ENCODE data around the gene C19orf33.

Gene C19orf33

DNA sequence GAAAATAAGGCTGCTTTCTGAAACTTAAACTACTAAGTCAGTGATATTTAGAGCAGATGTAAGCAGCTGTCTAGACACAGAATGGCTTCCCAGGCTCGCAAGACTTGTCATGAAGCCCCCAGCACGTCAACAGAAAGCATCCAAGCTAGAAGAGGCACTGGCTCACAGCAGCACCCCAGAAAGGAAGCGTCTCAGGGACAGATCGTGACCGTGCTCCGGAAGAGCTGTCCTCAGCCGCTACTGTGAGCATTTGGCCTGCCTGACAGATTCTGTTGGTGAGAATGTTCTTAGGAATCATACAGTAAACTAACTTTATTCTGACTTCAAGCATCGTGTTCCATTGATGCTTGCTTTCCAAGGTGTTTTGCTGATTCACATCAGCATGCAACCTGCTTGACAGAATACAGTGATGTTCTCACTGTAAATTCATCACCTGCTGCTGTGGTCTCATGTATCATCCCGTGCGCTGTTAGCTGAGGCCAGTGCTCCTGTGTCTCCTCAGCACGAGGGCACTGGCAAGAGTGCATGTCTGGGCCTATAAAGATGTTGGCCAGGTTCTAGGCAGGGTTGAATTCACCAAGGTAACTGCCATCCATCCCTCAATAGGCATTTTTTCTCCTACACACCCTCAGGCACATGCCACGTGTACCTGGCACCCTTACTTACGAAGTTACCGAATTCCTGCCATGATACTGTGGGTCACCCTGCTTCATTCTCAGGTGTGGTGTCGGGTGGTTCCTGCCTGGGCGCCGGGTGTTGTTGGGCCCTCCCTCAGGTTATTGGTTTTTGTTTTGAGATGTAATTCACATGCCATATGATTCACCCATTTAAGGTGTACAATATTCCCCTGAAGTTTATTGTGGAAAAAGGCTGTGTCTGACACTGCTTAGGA, 23.8 kb upstream of the C19orf33 start:
- no peak for DNase-seq

DNA sequence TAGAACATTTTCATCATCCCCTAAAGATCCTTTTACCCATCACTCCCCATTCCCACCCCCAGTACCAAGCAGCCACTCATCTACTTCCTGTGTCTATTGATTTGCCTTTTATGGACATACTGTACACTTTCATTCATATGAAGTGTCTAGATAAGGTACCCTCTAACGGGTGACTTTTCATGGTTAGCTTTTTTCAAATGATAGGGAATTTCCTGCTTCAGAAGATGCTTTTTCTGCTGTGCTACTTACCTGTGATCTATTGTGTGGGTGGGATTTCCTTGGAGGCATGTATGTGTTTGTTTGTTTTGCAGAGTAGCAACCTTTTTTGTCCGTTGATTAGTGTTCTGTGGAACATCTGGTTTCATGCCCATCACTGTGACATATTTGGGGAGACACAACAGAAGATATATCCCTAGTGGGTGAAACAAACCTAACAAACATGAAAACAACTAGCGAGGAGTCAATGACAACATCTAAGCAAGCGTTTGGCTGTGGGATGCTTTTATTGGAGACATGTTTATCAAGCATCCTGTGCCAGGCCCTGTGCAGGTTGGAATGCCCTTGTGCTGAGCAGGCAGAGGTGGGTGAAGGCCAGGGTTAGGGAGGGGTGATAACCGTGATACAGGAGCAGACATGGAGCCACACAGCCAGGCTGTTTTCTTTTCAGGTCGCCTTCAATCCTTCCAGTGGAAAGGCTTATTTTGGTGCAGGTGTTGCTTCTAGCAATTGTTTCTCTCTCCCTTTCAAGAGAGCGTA, 22.1 kb upstream of the C19orf33 start:
- DNase-seq = no peak

DNA sequence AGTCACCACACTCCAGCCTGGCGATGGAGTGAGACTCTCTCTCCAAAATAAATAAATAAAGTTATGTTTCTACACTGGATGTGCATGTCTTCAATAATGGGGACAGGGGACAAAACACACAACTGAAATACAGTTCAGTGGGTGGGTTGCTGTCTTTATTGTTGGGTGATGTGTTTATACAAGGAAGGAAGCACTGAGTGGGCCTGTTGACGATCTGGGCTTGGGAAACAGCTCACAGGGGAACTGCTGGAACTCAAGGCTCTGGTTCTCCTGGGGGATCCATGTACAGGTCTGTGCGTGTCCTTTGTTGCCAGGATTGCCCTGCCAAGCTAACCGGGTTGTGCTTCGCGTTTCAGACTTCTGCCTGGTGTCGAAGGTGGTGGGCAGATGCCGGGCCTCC, 20.8 kb upstream of the C19orf33 start:
- no peak for DNase-seq

DNA sequence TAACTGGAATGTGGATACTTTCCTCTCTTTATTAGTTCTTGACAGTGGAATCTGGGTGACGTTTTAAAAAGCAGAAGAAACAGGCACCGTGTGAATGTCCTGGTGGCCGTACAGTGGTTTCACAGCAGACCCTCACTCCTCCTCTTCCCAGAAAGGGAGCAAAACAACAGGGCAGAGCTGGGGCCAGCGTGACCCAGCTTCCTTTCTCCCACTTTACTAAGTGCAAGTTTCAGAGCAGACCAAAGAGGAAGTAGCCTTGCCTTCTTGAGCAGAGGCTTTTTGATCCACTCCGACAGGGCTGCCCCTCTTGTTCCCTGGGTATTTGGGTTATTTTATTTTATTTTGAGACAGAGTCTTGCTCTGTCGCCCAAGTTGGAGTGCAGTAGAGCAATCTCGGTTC, 19.6 kb upstream of the C19orf33 start:
- DNase-seq = no peak

DNA sequence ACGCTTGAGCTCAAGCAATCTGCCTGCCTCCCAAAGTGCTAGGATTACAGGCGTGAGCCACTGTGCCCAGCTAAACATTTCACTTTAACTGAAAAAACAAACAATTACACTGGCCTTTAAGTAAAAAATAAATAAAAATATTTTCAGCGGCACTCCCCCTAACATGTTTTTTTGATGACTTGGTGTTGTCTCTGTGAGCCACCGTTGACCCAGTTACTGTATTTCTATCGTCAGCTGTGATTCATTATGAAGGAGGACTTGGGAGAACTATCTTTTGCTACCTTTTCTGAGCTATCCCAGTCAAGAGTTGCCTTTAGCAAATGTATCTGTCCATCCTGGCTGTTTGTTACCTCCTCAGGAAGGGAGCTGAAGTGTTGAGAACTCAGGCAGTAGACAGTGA, 18.5 kb upstream of the C19orf33 start:
- DNase-seq = no peak

DNA sequence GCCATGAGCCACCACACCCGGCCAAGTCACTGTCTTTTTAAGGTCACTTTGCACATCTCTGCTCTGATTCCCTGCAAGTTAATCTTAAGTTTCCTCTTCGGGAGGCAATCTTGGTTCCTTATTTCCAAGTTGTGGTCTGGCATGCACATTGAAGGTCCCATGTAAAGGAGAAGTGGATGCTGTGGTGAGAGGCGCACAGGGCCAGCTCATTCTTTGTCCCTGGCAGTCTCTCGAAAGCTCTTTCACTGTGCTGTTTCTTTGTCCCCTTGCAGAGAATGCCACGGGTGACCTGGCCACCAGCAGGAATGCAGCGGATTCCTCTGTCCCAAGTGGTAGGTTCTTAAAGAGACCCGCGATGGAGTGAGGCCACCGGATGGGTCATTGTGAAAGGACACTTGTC, 16.4 kb upstream of the C19orf33 start:
- DNase-seq = no peak

DNA sequence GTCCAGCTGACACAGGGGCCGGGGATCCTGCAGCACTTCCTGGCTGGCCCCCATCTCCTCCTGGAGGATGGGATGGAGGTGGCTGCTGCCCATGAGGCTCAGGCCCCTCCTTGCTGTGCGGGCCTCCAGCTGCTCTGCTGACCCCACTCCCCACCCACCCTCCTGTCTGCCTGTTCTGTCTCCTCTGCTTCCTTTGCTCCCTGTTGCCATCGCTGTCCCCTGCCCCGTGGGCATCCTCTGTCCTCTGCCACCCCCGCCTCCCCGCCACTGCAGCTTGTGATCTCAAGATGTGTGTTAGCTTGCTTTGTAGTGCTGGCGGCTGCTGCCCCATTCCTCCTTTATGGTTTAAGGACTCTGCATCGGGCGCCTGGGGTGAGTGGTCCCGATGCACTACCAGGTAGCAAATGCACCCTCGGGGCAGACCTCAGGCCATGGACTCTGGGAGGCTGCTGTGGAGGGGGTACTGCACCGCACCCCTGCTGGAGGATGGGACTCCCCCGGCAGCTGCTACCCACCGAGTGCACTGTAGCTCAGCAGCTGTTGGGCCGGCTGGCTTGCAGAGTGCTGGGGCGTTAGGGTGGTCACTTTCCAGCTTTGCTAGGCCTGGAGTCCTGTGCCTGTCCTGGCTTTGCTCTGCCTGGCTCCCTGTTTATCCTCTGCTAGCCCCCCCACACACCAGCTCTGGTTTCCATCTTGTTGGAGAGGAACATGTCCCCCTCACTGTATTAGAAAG, 15.8 kb upstream of the C19orf33 start:
- no peak for DNase-seq

DNA sequence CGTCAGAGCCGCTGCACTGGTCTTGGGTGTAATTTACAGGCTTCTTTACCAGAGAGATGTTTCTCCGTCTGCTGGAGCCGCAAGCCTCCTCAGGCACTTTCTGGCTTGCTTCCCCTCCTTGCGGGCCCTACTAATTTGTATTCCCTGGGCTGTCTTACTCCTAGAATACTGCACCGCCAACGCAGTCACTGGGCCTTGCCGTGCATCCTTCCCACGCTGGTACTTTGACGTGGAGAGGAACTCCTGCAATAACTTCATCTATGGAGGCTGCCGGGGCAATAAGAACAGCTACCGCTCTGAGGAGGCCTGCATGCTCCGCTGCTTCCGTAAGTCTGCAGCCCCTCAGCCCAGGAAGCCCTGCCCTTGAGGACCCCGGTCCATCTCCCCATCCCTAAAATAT, 14.1 kb upstream of the C19orf33 start:
- DNase-seq = no peak

DNA sequence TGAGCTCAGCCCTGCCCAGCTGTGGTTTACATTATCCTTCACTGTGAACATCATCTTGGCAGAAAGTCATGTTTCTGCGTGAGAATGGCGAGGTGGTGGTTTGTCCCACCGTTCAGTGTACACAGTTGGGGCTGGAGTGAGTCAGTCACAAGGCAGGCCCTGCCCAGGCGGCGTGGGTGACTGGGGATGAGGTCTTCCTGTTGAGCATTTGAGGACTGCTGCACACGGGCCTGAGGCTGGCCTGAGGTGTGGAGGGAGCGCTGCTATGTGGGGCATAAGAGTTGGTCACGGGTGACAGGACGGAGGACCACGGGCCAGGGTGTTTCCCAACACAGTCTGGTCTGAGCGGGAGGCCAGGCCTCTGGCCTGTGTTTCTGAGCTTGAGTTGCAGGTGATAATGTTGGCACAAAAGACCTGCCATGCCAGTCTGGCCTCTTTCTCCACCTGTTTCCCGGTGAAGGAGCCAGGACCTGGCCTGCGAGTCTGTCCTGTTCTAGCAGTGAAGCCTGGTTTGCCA, 13.4 kb upstream of the C19orf33 start:
- no peak for DNase-seq

DNA sequence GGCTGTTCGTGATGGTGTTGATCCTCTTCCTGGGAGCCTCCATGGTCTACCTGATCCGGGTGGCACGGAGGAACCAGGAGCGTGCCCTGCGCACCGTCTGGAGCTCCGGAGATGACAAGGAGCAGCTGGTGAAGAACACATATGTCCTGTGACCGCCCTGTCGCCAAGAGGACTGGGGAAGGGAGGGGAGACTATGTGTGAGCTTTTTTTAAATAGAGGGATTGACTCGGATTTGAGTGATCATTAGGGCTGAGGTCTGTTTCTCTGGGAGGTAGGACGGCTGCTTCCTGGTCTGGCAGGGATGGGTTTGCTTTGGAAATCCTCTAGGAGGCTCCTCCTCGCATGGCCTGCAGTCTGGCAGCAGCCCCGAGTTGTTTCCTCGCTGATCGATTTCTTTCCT, 12.2 kb upstream of the C19orf33 start:
- no peak for DNase-seq

DNA sequence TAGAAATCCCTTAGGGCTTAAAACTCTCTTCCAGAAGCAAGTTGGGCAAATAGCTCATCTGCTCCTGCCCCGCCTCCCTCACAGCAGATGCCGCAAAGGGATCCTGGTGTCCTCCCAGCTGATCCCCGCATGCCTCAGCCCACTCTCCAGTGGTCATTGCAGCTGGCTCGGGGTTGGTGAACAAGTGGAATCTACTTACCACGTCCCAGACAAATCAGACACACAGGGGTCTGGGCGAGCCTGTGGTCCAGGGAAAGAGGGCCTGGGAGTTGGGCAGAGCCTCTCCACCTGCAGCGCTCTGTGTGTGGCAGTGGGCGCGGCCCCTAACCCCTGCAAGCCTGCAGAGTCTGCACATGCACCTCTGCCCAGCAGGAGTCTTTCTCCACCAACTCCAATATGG, 10.8 kb upstream of the C19orf33 start:
- no peak for DNase-seq

DNA sequence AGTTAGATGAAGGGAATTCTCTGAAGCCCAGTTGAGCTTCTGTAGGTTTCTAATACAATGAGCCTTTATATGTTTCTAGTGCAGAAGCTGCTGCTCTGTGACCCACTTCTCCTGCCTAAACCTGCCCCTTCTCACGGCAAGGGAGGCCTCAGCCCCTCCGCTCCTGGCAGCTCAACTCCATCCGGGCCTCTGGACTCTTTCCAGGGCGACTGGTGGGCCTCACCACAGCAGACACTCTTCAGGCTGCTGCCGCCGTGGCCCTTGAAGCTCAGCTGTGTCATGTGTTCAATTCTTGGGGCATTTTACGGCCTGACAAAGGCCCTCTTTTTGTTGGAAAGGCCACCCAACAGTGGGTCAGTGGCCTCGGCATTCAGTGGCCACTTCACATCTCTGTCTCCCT, 10.0 kb upstream of the C19orf33 start:
- no peak for DNase-seq

DNA sequence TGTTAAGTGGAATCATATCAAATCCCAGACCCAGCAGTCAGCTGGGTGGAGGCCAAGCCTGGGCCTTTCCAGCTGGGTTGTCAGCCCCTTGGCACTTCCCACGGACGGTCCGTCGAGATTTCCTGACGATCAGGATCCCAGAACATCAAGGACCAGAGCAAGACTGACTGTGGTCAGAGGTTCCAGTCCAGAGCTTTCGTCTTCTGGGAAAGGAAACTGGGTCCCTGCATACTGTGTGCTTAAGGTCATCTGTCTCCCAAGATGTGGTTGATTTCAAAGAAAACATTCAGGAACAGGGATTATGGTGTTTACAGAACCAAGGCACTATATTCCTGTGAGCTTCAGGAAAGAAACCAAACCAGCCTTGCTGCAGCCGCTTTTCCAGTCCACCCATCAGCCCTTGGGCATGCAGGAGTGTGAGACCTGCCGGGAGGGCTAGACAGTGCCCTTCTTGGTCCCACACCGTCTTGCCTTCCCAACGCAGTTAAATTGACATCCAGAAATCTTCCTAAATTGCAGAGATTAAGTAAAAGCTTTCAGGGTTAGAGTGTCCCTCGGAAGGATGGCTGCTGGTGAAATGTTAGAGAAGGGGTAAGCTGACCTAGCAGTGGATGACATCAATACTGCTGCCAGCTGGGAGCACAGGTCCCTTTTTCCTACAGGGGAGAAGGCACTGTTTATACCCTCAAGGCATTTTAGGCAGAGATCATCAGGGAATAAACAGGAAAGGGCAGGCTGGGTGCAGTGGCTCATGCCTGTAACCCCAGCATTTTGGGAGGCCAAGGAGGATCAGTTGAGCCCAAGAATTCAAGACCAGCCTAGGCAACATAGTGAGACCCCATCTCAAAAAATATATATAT, 5.0 kb upstream of the C19orf33 start:
- DNase-seq = no peak

DNA sequence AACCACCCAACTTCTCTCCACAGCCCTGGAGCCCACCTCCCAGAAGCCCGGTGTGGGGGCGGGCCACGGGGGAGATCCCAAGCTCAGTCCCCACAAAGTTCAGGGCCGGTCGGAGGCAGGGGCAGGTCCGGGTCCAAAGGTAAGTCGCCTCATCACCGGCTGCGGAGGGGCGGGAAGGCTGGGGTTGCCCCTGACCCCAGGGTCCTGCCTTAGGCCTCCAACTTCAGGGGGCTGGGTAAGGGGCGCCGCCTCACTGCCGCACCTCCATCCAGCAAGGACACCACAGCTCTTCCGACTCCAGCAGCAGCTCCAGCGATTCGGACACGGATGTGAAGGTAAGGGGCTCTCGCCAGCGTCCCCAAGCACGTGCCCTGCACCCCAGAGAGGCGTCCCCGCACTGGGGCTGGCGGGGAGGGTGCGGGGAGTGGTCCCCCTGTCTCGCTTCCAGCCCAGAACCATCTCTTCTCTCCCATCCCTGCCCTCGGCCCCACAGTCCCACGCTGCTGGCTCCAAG, 358 bp downstream of the C19orf33 start:
- DNase-seq = no peak

DNA sequence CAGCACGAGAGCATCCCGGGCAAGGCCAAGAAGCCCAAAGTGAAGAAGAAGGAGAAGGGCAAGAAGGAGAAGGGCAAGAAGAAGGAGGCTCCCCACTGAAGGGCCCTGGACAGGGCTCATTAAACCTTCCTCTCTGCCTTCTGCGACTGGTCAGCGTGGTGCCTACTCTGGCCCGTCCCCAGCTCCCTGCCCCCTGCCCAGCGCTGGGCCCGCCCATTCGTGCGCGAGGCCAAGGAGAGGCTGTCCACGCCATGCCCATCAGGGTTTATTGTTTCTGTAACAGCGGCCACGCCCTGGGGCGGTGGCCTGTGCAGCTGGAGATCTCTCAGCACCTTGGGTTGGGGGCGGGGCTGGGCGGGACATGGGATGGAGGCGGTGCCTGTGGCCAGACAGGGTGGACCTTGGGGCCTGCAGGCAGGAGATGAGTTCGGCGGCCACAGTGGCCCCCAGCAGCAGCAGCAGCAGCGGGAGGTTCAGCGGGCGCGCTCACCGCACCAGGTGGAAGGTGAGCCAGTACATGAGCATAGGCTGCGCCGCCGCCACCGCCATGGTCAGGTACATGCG, 897 bp downstream of the C19orf33 start:
- no peak for DNase-seq

DNA sequence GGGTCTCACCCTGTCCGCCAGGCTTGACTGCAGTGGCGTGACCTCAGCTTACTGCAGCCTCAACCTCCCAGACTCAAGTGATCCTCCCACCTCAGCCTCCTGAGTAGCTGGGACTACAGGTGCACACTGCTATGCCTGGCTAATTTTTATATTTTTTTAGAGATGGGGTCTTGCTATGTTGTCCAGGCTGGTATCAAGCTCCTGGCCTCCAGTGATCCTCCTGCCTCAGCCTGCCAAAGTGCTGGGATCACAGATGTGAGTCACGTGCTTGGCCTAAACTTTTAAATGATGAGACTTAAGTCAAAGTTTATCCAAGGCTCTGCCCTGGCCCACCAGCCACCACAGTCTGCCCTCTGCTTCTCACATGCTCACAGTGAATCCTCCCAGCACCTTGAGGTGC, 2.2 kb downstream of the C19orf33 start:
- DNase-seq = no peak

DNA sequence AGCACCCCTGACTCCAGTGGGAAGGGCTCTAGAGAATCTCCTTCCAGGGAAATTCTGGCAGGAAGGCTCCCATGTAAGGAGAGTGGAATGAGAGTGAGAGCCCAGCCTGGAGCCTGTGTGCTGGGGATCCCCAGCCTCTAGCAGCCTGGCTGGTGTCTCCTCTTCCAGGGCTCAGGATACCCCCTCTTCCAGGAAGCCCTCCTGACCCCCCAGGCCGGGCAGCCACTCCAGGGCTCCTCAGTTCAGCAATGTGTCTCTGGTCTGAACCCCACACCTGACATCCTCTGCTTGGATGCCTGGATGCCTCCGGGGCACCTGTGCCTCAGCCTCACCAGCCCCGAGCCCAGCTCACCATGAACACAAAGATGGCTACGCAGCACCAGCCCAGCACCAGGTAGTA, 3.0 kb downstream of the C19orf33 start:
- no peak for DNase-seq

DNA sequence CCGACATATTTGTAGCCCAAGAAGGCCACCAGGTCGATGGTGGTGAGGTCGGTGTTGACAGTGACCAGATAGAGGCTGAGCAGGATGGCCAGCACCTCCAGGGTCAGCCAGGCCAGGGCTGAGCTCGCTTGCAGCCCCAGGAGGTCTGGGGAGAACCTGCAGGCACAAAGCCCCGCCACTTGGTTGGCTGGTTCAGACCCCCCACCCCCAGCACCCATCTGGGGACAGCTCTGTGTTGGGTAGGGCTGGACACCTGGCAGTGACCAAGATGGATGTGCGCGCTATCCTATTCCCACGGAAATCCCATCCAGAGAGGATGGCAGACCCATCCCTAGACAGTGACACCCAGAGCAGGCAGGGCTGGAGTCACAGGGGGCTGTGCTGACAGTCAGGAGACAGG, 3.5 kb downstream of the C19orf33 start:
- DNase-seq = no peak

DNA sequence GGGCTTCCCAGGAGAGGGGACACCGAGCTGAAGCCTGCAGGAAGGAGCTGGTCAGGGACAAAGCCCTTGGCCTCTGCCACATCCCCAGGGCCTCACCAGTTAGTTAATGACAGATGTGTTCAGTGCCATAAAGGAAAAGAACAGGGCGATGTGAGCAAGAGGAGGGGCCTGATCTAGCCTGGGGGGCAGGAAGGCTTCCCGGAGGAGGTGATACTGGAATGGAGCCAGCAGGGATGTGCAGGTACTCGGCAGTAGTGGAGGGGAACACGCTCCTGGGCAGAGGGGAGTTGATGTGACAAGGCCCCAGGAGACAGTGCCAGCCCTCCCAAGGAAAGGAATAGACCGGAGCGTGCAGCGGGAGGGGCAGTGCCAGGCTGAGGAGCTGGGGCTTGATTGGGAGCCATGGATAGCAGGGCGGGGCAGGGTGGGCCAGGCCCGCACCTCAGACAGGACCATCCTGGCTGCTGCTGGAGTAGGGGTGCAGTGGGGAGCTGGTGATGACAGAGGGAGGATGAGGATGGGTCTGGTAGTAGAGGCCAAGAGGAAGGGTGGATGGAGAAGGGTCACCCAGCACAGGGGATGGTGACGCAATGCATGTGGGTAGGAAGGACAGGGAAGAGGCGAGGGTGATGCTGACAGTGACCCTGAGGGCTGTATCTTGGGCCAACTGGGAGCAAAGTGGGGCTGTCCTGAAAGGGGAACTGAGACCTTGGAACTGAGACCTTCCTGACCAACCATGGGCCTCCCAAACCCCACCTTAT, 4.1 kb downstream of the C19orf33 start:
- DNase-seq = no peak

DNA sequence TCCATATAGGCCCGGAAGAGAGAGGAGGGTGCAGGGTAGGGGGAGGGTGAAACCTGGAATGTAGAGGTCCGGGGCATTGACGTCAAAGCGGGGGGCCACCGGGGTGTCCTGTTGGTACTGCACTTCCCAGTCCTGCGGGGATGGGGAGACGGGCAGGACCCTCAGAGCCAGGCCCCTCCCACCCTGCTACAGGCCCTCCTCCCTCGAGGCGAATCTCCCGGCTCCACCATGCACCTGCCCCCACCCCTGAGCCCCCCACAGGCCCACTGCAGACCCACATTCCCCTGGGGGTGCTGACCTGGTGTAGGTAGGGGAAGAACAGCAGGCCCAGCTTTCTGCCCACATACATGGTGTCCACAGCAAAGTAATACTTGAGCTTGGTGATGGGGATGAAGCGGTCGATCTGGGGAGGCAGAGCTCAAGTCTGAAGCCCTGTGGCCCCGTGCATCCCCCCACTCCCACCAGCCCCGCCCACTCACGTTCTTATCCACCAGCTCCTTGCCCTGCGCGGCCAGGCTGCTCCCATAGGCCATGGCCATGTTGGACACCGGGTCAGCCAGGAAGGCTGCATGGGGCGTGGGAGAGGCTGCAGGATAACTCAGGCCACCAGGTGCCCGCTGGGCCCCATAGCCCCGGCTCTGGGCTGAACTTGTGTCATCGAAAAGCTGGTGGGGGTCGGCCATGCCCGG, 5.0 kb downstream of the C19orf33 start:
- no peak for DNase-seq

Measured in activated CD4-positive, alpha-beta T cell treated with anti-CD3 and anti-CD28 coated beads for 4 hours (primary cell).